Activated CD8-positive, alpha-beta T cell treated with anti-CD3 and anti-CD28 coated beads for 36 hours (primary cell): Measurements from ENCODE around the gene C2CD4A. TPM values are rescaled to one million over a fixed set of nuclear protein-coding genes. Genes with fewer than 3 reads are reported as not detected.

ENCODE experiments used
- ATAC-seq: fragments of 200-7000 bp; cut with Tn5 transposase; one replicate; pipeline ENCODE4 v1.10.0; 2021; ENCODE audit warnings: mild to moderate bottlenecking, moderate library complexity
- CTCF ChIA-PET: fragments of 350-600 bp; sonication (Branson Sonifier 250); formaldehyde crosslinking; loops from one replicate; lab custom pipeline; 2021; ENCODE audit warnings: antibody characterized with exemption; lab: Charles Lee
- POLR2A ChIA-PET: fragments of 350-600 bp; sonication (Branson Sonifier 250); formaldehyde crosslinking; loops from one replicate; lab custom pipeline; 2021; ENCODE audit warnings: antibody characterized with exemption; lab: Charles Lee
- DNase-seq: peaks from one replicate; pipeline ENCODE4 v3.0.0-alpha.2; 2020
- H3K27ac Mint-ChIP-seq: one replicate; pipeline ENCODE4 v1.8.0; 2021; ENCODE audit warnings: mild to moderate bottlenecking, mixed read lengths
- H3K27me3 Mint-ChIP-seq: one replicate; pipeline ENCODE4 v1.8.0; 2021; ENCODE audit warnings: mixed read lengths
- H3K36me3 Mint-ChIP-seq: one replicate; pipeline ENCODE4 v1.8.0; 2021; ENCODE audit warnings: low read depth, mixed read lengths
- H3K4me1 Mint-ChIP-seq: one replicate; pipeline ENCODE4 v1.8.0; 2021; ENCODE audit warnings: low read depth, mixed read lengths
- H3K4me3 Mint-ChIP-seq: one replicate; pipeline ENCODE4 v1.8.0; 2021; ENCODE audit warnings: mild to moderate bottlenecking, moderate library complexity, mixed read lengths
- H3K9me3 Mint-ChIP-seq: one replicate; pipeline ENCODE4 v1.8.0; 2021; ENCODE audit warnings: mixed read lengths
- CTCF ChIP-seq: fragments of 200-600 bp; IDR thresholded peaks from one replicate; pipeline ENCODE4 v1.8.0; 2022; ENCODE audit warnings: antibody characterized with exemption, mild to moderate bottlenecking
- intact Hi-C: fragments of 100-400 bp; cut with micrococcal nuclease; formaldehyde crosslinking; loops from one replicate; pipeline ENCODE4 v1.10.0; 2022
- total RNA-seq, 2 experiments: library from RNA; stranded (reverse); gene quantifications; one replicate each; pipeline ENCODE4 v1.2.3, GENCODE V29; 2021

Gene C2CD4A
- total RNA-seq, 2 experiments from 2014 or later: 0.67 to 1.0 TPM

- H3K36me3 Mint-ChIP-seq: no peaks in the 10 kb centered on the region
- no peak overlapping the region for H3K27ac Mint-ChIP-seq
- no peak for DNase-seq
- no peak overlapping the region for H3K4me3 Mint-ChIP-seq
- no peaks in the 10 kb centered on the region for H3K9me3 Mint-ChIP-seq
- peaks cover 8% of the 10 kb centered on the region for H3K27me3 Mint-ChIP-seq
- ChIA-PET CTCF (no interaction called here), POLR2A (no interaction called here)
- TF ChIP-seq CTCF: no peak
- intact Hi-C loops: no loop called here
- ATAC-seq: no peak
- H3K4me1 Mint-ChIP-seq: peaks cover 14% of the 10 kb centered on the region
Observed at GRCh38 chr15:62107571-62108121, 40.9 kb downstream of the C2CD4A start.

GRCh38 chr15:62108411-62108810 lies 41.6 kb downstream of the C2CD4A start:
- DNase-seq: no peak
- intact Hi-C loops: no loop called here
- Mint-ChIP-seq H3K4me3 (no peak overlapping the region), H3K36me3 (no peaks in the 10 kb centered on the region), H3K9me3 (no peaks in the 10 kb centered on the region), H3K27me3 (peaks cover 9% of the 10 kb centered on the region), H3K27ac (no peak overlapping the region), H3K4me1 (peaks cover 14% of the 10 kb centered on the region)
- ChIA-PET POLR2A (no interaction called here), CTCF (no interaction called here)
- TF ChIP-seq CTCF: no peak
- no peak for ATAC-seq

GRCh38 chr15:62109437-62109836 lies 42.7 kb downstream of the C2CD4A start:
- TF ChIP-seq CTCF: no peak
- H3K9me3 Mint-ChIP-seq: no peaks in the 10 kb centered on the region
- CTCF ChIA-PET: no interaction called here
- H3K27me3 Mint-ChIP-seq: peaks cover 7% of the 10 kb centered on the region
- H3K27ac Mint-ChIP-seq: no peak overlapping the region
- POLR2A ChIA-PET: no interaction called here
- DNase-seq (no peak), ATAC-seq (no peak)
- intact Hi-C loops: no loop called here
- no peaks in the 10 kb centered on the region for H3K36me3 Mint-ChIP-seq
- H3K4me1 Mint-ChIP-seq: peaks cover 14% of the 10 kb centered on the region
- H3K4me3 Mint-ChIP-seq: no peak overlapping the region

- TF ChIP-seq CTCF: no peak
- H3K27ac Mint-ChIP-seq: peak overlapping the region; percentile 68
- intact Hi-C loops: no loop called here
- peaks cover 7% of the 10 kb centered on the region for H3K27me3 Mint-ChIP-seq
- ChIA-PET POLR2A (no interaction called here), CTCF (interaction anchor here (1.0 kb wide), 2 partner anchors 11 to 15 kb away, joined by 3 to 4 read pairs; no protein-coding TSS in a partner anchor)
- ATAC-seq (peak; percentile 84), DNase-seq (no peak)
- no peaks in the 10 kb centered on the region for H3K9me3 Mint-ChIP-seq
- H3K4me1 Mint-ChIP-seq: peaks cover 14% of the 10 kb centered on the region
- no peaks in the 10 kb centered on the region for H3K36me3 Mint-ChIP-seq
- no peak overlapping the region for H3K4me3 Mint-ChIP-seq
Observed at GRCh38 chr15:62109982-62110851, 43.4 kb downstream of the C2CD4A start.

GRCh38 chr15:62112081-62112480 lies 45.3 kb downstream of the C2CD4A start:
- Mint-ChIP-seq H3K4me3 (no peak overlapping the region), H3K36me3 (no peaks in the 10 kb centered on the region), H3K4me1 (peaks cover 14% of the 10 kb centered on the region), H3K27ac (no peak overlapping the region), H3K27me3 (peaks cover 4% of the 10 kb centered on the region), H3K9me3 (no peaks in the 10 kb centered on the region)
- POLR2A ChIA-PET: no interaction called here
- no peak for TF ChIP-seq CTCF
- DNase-seq (no peak), ATAC-seq (no peak)
- CTCF ChIA-PET: no interaction called here
- intact Hi-C loops: no loop called here
